C4-2B (cell line): ENCODE results near the gene ANKRD27.

Source experiments
- ZFX ChIP-seq: fragments of 450-650 bp; IDR thresholded peaks from 2 replicates; pipeline ENCODE4 v1.6.1; 2017
- TF ChIP-seq, protein P1 (sequence below): fragments of 450-650 bp; conservative IDR thresholded peaks from 2 replicates; pipeline ENCODE4 v1.5.1; 2017; ENCODE audit warnings: mild to moderate bottlenecking

- TF ChIP-seq, protein P1, sequence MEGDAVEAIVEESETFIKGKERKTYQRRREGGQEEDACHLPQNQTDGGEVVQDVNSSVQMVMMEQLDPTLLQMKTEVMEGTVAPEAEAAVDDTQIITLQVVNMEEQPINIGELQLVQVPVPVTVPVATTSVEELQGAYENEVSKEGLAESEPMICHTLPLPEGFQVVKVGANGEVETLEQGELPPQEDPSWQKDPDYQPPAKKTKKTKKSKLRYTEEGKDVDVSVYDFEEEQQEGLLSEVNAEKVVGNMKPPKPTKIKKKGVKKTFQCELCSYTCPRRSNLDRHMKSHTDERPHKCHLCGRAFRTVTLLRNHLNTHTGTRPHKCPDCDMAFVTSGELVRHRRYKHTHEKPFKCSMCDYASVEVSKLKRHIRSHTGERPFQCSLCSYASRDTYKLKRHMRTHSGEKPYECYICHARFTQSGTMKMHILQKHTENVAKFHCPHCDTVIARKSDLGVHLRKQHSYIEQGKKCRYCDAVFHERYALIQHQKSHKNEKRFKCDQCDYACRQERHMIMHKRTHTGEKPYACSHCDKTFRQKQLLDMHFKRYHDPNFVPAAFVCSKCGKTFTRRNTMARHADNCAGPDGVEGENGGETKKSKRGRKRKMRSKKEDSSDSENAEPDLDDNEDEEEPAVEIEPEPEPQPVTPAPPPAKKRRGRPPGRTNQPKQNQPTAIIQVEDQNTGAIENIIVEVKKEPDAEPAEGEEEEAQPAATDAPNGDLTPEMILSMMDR, result no peak
- TF ChIP-seq ZFX, result no peak
Observed at GRCh38 chr19:32563761-32564160, 111.2 kb downstream of the ANKRD27 start.
